ENCODE results near the gene SF3B6. TPM values are rescaled to one million over a fixed set of nuclear protein-coding genes. Genes with fewer than 3 reads are reported as not detected.

The SF3B6 gene
- total RNA-seq, 1 donor from 2014 or later, result 89.0 TPM

- peak; percentile 41 for DNase-seq (ENCODE audit: low read depth)
Measured at GRCh38 chr2:24021122-24021998, 54.8 kb downstream of the SF3B6 start.

- DNase-seq (ENCODE audit: low read depth), result no peak
Measured at GRCh38 chr2:24020244-24020643, 55.9 kb downstream of the SF3B6 start.

GRCh38 chr2:24019729-24020128, 56.4 kb downstream of the SF3B6 start:
- DNase-seq (ENCODE audit: low read depth), result no peak

GRCh38 chr2:24018241-24018640, 57.9 kb downstream of the SF3B6 start:
- no peak for DNase-seq (ENCODE audit: low read depth)

GRCh38 chr2:24017711-24018110, 58.4 kb downstream of the SF3B6 start:
- no peak for DNase-seq (ENCODE audit: low read depth)

Other genes with a start within 250 kb of the SF3B6 start
- 22.9 and 36.1 TPM in 2 replicates for gene ATAD2B, start 149.2 kb downstream of the SF3B6 start, total RNA-seq
- gene UBXN2A, start 135.9 kb downstream of the SF3B6 start, total RNA-seq, result 13.0 and 15.6 TPM in 2 replicates
- gene MFSD2B, start 66.2 kb downstream of the SF3B6 start, total RNA-seq, result 0.16 TPM in 1 of 2 replicates, not detected in the other
- 11.3 and 11.9 TPM in 2 replicates for gene WDCP, start 28.9 kb downstream of the SF3B6 start, total RNA-seq
- gene FKBP1B, start 26.6 kb downstream of the SF3B6 start, total RNA-seq, result 2.0 and 2.4 TPM in 2 replicates
- gene TP53I3, start 8.5 kb upstream of the SF3B6 start, total RNA-seq, result 61.8 and 66.8 TPM in 2 replicates
- gene PFN4, start 47.0 kb upstream of the SF3B6 start, total RNA-seq, result 1.1 and 2.1 TPM in 2 replicates
- gene FAM228B, start 47.1 kb upstream of the SF3B6 start, total RNA-seq, result 5.9 and 6.2 TPM in 2 replicates
- not detected in 2 replicates for gene FAM228A, start 98.7 kb upstream of the SF3B6 start, total RNA-seq

Measured in myocyte (in vitro differentiated cells).